Dermis microvascular lymphatic vessel endothelial cell (primary cell): ENCODE results near the gene NECAB3. TPM values are rescaled to one million over a fixed set of nuclear protein-coding genes. Genes with fewer than 3 reads are reported as not detected.

Experiments used
- DNase-seq, 2 donors: peaks; one replicate each; pipeline versions ENCODE4 v3.0.0 to v3.0.0-alpha.2; 2010; ENCODE audit warnings: low read depth in 2 of 2
- total RNA-seq: library from RNA; depleted of rRNA; stranded (reverse); fragments of >200 nt; gene quantifications from 2 replicates; pipeline ENCODE4 v1.2.1, GENCODE V29; 2014

The NECAB3 gene
- total RNA-seq, 1 donor from 2014 or later = 6.9 TPM

DNA sequence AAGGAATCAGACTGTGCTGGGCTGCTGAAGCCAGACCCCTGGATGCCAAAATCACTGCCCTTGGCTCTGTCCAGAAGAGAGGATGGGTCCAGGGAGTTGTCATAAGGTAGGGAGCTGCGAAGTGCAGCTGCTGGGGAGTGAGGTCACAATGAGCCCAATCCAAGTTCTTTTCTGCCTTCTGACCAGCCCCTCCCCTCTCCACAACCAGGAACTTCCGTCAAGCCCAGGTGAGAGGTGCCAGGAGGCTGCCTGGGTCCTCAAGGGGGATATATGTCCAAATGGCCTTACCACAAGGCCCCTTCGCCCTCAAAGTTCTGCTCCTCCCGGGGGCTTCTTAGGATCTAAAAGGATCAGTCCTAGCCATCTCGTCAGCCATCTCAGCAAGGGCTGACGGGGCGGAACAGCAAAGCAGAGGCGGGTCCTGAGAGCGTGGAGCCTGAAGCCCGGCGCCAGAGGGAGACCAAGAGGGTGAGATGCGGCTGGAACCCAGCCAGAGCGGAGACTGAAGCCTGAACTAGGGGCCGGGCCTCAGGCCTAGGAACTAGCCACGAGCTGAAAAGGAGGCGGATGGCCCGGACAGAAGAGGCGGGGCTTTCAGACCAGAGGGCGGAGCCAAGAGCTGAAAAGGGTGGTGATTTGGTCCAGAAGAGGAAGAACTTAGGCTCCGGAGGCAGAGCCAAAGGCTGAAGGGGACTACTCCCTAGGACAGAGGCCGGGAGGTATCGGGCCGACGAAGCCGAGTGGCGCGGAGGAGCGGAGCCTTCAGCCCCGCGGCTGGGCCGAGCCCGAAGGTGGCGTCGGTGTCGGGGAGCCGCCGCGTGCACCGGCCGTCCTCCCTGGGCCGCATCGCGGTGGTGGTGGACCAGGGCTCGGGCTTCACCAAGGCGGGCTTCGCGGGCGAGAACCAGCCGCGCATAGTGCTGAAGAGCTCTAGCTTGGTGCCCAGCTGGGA, 7.7 kb downstream of the NECAB3 start, which contains the start of gene ACTL10:
Gene ACTL10 (plus strand): TSS at position 651 of the 952 bp plus-strand sequence. CDS start 555 bp downstream, outside the sequence.
- peak; percentile 75 to 97 for DNase-seq

DNA sequence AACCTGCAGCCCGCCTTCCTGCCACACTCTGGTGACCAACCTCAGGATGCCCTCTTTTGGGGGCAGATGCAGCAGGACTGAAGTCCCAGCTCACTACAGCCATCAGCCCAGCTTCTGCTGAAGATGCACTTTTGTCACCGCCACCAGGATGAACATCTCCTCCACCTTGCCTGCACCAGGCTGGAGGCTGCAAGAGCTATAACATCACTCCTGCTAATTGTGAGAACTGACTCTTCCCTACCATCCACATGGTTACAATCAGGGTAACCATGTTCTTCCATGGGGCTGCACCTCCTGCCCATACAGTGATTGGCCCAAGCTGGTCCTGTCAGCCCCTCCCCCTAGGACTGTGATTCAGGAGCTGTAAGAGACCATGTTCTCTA, 9.5 kb downstream of the NECAB3 start:
- no peak for DNase-seq

DNA sequence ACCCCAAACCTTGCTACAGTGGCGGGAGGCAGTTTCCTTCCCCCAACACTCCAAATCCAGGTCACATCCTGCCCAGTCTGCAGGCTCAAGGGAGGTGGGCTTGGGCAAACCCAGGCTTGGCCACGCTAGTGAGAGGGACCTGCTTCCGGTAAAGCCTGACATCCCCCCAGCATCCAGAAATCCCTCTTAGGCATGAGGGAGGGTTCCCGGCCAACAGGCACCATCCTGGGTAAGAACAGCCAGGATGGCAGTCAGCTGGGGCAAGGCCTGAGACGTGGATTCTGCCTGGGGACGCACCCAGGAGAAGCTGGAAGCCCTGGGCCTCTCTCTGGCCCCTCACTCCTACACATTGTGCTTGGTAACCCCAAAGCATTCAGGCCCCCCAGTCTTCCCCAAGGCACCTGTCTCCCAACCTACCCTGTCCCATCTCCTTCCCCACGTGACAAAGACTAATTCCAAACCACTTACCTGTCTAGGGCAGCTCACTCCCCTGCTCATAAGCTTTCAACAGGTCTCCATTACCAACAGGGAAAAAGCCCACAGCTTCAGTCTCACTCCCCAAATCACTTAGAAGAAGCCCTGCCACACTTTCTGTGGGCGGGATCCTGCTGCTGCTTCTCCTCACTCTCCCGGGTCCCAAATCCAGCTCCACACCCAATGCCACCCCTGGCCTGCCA, 10.0 kb downstream of the NECAB3 start:
- no peak for DNase-seq

DNA sequence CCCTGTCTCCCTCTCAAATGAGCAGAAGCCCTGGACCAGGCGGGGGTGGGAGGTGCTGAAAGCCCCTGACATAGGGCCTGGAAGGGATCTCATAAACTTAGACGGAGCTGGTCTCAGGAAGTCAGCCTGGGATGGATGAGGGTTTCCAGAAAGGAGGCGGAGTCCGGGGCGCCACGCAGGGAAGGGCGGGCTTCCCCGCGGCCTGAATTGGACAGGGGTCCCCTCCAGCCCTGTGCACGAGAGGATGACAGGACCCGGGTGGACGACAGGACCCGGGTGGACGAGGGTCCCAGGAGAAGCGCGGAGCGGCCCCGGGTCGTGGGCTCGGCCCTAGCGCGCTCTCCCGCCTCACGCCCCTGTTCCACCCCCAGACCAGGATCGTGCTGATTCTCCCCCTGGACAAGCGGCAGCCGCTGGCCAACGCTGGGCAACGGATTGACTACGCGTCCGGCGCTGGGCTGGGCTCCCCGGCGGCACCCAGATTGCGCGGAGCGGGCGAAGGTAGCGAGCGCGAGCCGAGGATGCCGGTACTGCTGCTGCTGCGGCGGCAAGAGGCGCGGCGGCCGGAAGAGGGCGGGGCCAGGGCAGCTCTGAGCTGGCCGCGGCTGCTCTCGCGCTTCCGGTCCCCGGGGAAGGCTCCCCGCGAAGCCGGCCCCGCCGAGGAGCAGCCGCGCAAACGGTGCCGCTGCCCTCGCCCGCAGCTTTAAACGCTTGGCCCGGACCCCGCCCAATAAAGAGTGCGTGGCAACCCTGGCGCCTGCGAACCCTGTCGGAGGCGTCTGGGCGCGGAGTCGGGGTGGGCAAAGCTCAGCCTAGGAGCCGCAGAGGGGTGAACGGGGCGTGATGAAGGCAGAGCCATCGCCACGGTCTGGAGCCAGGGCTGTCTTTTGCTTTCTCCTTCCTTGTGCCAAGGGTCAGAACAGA, 10.8 kb downstream of the NECAB3 start:
- peak in 1 of 2 donors; percentile 65 for DNase-seq

DNA sequence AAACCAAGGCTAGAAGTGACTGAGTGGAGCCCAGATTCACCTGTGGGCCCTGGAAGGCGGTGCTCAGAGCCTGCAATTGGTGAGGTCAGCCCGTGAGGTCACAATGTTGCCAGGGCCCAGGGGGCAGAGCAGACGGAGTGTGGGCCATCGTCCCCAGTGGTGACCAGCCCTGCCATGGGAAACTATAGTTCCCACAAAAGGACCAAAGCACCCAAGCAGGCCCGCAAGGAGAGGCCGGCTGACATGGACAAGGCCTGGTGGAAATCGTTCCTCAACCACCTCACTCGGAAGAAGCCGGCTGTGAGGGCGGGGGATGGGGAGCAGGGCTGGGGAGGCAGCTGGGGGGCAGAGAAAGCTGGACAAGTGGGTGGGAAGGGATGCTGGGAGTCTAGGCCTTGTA, 12.1 kb downstream of the NECAB3 start, which contains the start of gene C20orf144:
Gene C20orf144 (plus strand): TSS at position 156 of the 400 bp plus-strand sequence. CDS start 19 bp downstream, at position 175.
- DNase-seq = no peak

DNA sequence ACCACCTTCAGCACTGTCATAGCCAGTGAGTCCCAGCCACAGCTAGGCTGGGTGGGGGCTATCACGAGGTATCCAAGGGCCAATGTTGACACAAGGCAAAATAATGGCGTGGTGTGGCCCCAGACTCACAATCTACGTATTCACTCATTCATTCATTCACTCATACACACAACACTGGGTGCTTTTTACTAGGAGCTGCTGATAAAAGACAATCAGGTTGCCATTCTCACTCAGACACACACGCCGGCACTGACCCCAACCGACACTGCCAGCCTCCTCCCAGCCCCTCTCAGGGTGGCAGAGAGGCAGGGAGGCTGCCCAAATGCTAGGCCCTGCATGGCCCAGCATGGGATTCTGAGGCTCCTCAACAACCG, 13.6 kb downstream of the NECAB3 start:
- DNase-seq = no peak

DNA sequence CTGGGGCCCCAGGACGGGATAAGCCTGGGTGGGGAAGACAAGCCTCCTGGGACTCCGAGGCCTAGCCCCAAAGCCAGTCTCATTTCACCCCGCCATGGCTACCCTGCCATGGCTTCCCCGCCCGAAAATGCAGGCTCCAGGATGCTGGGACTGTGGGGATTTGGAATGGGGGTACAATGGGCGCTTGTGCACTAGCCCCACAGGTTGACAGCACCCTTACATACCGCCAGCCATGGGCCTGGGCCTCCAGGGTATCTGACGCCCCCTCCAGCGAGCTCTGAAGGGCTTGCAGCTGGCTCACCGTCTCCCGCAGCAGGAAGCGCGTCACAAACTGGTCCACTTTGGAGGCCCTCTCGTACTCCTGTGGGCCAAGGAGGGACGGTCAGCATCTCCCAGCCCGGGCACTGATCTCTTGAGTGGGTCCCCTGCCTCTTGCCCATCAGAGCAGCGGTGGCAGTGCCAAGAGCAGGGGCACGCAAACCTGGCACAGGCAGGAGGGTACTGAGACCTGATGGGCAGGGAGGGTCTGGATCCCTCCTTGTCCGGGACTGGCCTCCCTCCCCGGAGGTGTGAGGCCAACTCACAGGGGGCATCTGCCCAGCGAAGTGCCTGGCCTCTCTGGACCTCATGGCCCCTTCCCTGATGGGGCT, 14.1 kb downstream of the NECAB3 start:
- DNase-seq = no peak

DNA sequence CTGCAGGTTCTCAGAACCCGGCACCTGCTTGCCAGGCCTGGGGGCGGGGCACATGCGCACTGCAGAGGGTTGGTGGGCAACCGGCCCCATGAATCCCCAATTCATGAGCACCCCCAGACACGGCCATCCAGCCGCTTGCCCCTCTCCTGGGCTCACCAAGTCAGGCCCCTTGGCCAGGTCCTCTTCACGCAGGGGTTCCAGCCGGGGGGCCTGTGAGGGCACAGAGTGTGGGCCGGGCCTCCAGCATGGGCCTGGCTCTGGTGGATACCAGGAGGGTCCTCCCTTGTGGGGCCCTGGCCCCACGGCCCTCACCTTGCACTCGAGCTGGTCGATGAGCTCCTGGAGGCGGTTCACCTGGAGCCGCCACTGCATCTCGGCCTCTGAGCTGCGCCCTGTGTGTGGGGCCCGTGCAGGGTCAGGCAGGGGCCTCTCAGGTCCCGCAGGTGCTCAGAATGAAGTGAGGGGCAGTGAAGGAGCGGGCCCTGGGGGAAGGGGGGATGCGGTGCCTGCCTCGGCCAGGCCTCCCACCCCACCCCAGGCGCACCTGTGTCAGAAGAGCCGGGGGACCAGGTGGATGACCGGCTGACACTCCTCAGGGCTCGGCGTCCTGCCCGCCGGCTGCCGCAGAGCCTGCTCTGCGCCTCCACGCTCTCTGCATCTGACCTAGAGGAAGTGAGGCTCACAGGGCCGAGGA, 14.7 kb downstream of the NECAB3 start:
- no peak for DNase-seq

DNA sequence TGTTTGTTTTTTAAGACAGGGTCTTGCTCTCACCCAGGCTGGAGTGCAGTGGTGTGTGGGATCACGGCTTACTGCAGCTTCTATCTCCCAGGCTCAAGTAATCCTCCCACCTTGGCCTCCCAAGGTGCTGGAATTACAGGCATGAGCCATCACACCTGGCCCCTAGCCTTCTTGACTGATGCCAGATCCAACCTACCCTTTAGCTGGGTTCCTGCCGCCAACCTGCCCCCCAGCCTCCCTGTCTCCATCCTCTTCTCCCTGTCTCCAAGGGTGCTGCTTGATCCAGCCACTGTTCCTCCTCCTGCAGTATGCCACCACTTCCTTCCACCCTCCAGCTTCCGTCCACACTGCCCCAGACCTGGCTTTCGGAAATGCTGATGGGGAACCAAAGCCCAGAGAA, 15.3 kb downstream of the NECAB3 start:
- no peak for DNase-seq

DNA sequence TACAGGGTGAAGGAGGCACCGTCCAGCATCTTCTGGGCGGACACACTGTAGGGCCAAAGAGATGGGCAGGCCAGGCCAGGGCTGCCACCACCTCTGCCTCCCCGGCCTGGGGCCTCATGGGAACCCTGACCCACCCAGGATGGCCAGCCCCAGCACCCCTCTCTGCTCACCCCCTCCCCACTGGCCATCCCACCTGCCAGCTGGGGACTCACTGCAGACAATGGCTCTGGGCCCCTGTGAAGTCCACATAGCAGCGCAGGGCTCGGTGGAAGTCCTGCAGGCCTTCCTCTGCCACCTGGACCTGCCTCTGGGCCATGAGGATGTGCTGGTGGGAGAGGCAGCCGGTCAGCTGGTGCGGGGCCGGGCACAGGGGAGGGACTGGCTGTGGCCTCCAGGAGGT, 15.7 kb downstream of the NECAB3 start:
- DNase-seq = no peak

DNA sequence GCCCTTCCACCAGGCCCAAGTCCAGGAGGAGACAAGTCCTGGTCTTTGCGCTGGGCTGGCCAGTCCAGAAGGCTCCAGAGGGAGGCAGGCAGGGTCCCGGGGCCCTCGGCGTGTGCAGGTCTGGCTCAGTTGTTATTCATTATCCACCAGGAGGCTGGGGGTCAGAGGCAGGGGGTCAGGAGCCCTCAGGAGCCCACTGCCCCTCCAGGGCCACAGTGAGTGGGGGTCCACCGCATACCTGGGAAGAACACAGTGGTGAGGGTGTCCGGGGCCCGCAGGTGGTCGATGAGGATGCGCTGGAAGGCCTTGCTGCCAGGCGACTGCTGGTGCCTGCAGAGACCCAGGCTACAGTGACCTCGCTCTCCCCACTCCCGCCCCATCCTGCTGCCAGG, 16.5 kb downstream of the NECAB3 start:
- DNase-seq = no peak

DNA sequence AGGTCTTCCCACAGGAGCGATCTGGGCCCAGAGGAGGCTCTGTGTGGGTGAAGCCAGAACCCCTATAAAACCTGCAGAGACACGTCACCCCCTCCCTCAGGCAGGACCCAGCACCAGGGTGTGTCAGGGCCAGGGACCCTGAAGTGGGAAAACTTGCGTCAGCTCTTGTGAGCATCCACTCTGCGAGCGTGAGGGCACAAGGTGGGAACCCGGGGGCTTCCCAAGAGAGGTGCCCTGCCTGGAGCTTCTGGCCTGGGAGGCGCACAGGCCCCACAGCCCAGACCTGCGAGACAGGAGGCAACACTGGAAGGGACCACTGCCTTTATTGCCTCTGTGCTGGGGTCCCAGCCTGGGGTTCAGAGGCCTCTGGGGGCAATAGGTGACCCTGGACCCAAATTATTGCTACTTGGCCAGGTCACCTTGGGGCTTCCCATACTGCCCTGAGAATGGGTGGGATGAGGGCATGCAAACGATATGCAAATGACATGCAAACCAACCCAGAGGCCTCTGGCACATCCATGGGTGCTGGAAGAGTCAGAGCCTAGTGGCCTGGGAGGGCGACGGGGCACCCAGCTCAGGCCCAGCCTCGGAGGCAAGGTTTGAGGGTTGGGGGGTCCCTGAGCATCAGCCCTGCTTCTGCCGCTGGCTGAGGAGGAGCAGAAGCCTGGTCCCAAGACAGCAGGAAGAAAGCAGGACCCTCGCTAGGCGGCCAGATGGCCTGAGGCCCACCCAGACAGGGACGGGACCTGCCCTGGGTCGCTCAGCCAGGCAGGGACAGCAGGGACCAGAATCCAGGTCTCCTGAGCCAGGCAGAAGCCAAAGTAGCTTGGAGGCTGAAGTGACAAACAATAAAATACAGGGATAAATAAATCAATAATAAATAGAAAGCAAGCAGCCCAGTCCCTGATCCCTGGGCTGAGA, 17.2 kb downstream of the NECAB3 start:
- DNase-seq = no peak

DNA sequence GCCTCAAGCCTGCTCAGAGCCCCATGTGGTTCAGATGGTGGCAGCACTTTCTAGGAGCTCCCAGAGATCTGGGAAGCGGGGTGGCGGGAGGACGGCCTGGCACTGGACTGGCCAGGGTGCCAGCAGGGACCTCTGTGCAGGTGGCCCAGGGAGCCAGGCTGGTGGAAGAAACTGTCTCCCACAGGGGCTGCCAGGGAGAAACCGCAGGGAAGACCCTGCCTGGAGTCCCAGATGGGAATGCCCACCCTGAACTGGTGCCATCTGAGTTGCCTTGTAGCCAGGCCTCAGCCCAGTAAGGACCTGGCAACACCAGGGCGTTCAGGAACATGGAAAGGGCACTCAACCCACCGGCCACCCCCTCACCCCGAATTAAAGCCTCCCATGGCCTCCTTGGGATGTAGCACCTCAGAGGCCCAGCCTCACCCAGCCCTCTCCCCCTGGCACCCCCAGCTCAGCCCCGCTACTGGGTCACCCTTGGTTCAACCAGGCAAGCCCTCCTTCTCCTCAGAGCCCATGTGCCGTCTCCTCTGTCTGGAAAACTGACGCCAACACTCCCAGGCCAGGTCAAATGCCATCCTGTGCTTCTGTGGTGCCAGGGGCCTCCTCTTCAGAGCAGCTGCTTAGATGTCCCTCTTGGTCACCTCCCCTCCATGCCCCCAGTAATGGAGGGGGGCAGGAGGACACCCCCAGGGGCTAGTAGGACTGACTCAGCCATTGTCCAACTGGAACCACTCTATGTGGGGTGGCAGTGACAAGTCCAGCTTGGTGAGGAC, 18.0 kb downstream of the NECAB3 start:
- no peak for DNase-seq

DNA sequence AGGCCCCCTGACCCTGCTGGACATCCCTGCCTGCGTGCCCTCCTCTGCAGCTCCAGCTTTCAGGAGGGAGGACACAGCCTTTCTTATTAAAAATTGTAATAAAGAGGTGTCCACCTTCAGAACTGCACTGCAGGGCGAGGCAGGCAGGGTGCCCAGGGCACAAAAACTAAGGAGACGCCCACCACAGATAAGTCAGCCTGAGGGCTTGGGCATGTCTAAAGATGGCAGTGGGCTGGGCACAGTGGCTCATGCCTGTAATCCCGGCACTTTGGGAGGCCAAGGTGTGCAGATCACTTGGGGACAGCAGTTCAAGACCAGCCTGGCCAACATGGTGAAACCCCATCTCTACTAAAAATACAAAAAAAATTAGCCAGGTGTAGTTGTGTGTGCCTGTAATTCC, 19.1 kb downstream of the NECAB3 start:
- DNase-seq = no peak

DNA sequence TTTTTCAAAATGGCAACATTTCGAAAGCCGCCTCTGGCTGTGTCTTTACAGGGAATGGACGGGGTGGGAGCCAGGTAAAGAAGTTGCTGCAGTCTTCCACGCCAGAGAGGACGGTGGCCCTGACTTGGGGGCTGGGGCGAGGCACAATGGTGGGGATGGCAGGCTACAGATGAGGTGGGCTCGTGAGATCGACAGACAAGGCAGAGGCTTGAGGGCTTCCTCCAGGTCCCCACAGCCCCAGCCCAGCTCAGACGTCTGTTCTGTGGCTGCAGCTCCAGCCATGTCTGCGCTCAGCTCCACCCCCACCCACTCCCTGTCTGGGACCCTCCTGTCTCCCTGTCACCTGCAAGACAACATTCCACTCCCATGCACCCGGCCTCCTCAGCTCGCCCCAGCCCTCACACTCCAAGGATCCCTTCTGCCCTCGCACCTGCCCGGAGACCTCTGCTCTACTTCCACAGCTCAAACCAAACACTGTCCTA, 19.5 kb downstream of the NECAB3 start:
- no peak for DNase-seq

DNA sequence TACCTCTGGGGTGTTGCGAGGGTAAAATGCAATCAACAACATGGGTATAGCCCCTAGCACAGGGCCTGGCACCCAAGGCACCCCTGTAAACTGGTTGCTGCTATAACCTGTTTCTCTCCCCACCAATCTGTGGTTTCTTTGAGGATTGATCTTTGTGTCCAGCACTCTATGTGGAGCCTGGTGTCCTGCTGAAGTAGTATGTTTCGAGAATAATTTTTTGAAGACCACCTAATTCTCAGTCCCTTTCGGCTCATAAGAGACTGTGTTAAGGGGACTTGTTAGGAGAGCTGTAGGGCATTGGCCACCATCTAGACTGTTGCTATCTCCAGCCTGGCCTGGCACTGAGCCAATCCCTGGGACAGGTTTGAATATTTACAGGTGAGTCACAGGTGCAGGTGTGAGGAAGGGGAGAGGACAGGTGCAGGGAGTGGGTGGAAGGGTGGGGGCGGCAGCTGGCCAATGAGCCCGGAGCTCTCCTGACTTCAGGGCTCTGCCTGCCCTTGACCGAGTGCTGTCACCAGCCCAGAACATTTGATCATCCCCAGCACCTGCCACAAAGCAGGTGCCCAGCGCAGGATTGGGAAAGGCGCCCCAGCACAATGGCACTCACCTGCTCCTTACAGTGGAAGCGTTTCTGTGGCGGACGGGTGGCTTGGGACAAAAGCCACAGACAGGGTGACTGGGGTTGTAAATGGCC, 20.2 kb downstream of the NECAB3 start:
- DNase-seq = no peak

DNA sequence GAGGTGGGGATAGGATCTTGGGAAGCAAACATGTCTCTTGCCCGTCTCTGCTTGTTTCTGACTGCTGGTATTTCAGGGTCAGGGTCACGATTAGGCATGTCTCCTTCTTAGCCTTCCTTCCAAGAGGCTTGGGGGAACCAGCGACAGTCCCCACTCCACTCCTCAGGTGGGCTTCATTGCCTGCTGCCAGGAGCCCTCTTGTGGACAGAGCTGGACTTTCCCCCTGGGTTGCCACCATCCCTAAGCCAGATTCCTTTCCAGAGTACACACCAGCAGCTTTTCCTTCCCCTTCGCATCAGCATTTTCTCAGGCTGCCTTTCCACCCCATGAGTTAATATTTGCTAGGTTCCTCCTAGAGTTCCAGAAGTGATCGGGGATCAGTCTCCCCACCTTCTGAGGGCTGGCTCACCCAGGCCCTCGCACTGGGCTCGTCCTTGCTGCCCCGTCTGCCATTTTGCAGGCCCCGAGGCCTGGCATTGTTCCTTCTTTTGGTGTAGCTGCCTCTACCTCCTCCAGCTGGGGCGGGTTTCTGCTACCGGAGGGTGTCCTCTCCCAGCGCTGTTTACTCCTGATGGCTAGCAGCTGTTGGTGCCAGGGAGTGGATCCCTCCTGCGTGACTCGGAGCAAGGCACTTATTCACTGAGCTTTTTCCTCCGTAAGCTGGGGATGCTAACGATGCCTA, 20.9 kb downstream of the NECAB3 start:
- peak; percentile 42 to 63 for DNase-seq
